GM21576 (cell line): ENCODE measurements around the gene PRSS27.

Experiments used
- ATAC-seq: cut with Tn5 transposase; IDR thresholded peaks from one replicate; pipeline ENCODE4 v1.9.1; 2021; ENCODE audit warnings: mild to moderate bottlenecking, moderate library complexity; ENCODE audit not compliant: unreplicated experiment

PRSS27 gene

DNA sequence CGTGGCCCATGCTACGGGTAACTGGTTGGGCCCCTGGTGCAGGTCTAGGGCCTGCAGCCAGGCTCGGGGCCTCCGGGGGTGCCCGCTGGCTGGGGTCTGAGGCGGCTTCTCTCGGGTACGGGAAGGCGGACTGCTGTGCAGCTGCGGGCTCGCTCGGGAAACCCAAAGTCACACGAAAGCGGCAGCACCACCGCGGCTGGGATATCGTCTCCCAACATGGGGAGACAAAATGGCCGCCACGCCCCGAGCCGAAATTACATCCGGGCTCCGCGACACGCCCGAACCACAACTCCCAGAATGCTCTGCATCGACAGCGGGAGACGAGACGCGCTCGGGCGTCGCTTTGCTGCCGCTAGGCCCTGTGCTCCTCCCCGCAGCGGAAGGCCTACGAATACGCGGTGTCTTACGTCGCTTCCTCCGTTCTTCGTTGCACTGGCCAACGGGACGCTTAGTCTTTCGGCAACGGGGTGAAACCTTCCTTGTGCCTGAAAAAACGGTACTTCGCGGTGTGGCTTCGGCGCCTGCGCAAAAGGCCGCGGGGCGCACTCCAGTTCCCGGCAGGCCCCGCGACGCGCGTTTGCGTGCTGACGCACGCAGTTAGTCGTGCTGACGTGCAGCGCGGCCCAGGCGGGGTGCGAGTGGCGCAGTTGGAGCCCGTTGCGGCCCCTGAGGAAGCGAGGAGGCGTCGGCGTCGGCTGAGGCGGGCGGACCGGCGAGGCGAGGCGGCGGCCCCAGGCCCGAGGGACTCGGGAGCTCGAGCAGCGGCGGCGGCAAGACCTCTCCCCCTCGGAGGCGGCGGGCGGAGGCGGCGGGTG lies 32.2 kb upstream of the PRSS27 start, which contains the start of gene SRRM2:
SRRM2 (plus strand) TSS at position 604 of the 815 bp plus-strand sequence. CDS start 3,727 bp downstream, outside the sequence.
- ATAC-seq = peak; percentile 74

- peak; percentile 34 for ATAC-seq
Observed at GRCh38 chr16:2751577-2752034, 31.6 kb upstream of the PRSS27 start.

DNA sequence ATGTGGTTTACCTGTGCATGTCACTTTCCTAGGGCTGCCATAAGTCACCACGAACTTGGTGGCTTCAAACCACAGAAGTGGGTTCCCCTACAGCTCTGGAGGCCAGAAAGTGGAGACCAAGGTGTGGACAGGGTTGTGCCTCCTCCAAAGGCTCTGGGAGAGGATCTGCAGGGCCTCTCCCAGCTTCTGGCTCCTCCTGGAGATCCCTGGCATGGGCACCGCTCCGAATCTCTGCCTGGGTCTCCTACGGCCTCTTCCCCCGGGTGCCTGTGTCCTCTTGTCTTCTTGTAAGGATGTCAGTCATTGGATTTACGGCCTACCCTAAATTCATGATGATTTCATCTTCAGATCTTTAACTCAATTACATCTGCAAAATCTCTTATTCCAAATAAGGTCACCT lies 29.9 kb upstream of the PRSS27 start:
- no peak for ATAC-seq

DNA sequence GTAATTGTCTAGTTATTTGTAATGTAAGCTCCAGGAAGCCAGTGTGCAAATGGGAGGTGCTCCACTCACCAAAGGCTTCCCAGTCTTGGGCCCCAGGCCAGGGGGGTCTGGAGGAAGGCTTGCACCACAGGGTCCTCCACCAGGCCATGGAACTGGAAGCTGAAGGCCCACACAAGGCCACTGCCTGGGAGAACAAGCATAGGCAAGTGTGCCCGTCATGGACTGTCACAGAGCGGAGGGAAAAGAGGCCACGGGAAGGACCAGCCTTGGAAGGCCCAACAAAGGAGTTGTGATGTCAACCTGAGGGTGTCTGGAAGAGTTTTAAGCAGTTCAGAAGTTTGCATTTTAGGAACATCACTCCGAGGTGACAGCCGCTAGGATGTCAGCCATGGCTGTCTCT lies 29.5 kb upstream of the PRSS27 start:
- ATAC-seq = no peak

- ATAC-seq = no peak
Observed at GRCh38 chr16:2748757-2749455, 28.9 kb upstream of the PRSS27 start.

- ATAC-seq = no peak
Observed at GRCh38 chr16:2745961-2746360, 25.9 kb upstream of the PRSS27 start.

- no peak for ATAC-seq
Observed at GRCh38 chr16:2745116-2745890, 25.3 kb upstream of the PRSS27 start.

GRCh38 chr16:2744711-2745110 lies 24.7 kb upstream of the PRSS27 start:
- ATAC-seq = no peak

DNA sequence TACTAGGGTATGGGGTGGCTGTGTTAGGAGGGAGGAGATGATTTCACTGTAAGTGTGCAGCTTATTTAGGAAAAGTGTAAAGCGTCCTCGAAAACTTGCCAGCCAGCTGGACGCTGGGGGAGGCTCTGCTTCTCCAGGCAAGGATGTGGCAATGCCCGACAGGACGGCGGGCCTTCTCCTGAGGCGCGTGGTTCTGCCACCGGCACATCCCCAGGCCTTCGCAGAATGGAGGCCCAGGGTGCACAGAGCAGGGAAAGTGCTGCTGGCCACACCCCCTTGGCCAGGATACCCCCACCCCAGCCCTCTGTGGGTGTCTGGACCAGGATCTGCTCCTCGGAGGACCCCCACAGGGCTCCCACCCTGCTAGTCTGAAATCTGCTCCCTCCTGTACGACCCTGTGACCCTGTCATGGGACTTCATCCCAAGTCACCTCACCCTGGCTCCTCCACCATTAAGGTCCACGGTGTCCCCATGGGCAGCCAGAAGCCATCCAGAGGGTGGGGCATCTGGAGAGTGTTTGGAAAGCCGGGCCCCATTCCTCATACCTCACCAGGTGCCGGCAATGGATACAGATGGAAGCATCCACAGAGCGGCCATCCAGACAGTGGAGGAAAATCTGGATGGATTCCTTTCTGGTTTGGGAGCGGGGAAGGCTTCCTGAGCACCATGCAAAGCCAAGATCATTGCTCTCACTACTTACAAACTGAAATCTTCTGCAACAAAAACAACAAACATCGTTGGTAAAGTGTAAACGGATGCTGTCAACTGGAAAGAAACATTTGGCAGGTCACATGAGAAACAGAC lies 23.2 kb upstream of the PRSS27 start:
- ATAC-seq = no peak

- ATAC-seq = no peak
Observed at GRCh38 chr16:2742323-2743006, 22.4 kb upstream of the PRSS27 start.

GRCh38 chr16:2741168-2741567 lies 21.1 kb upstream of the PRSS27 start:
- ATAC-seq = no peak

- no peak for ATAC-seq
Observed at GRCh38 chr16:2740476-2740875, 20.5 kb upstream of the PRSS27 start.

GRCh38 chr16:2739625-2740430 lies 19.8 kb upstream of the PRSS27 start:
- ATAC-seq = no peak

- ATAC-seq = no peak
Observed at GRCh38 chr16:2738615-2739014, 18.6 kb upstream of the PRSS27 start.

- no peak for ATAC-seq
Observed at GRCh38 chr16:2737895-2738418, 17.9 kb upstream of the PRSS27 start.

DNA sequence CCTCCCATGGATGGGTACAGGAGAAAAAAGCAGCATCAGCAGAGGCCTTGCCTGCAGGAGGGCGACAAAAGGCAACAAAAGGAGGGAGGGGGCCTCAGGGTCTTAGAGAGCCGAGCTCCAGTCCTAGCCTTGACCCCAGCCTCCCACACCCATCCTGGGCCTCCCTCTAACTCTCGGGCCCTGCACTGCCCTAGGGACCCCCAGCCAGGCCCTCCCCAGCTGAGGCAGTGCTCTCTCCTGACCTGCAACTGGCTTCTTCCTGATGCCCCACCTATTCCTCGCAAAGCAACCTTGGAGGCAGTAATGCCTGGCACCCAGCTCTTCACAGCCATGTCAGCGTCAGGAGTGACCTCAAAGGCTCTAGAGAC lies 17.2 kb upstream of the PRSS27 start:
- no peak for ATAC-seq

DNA sequence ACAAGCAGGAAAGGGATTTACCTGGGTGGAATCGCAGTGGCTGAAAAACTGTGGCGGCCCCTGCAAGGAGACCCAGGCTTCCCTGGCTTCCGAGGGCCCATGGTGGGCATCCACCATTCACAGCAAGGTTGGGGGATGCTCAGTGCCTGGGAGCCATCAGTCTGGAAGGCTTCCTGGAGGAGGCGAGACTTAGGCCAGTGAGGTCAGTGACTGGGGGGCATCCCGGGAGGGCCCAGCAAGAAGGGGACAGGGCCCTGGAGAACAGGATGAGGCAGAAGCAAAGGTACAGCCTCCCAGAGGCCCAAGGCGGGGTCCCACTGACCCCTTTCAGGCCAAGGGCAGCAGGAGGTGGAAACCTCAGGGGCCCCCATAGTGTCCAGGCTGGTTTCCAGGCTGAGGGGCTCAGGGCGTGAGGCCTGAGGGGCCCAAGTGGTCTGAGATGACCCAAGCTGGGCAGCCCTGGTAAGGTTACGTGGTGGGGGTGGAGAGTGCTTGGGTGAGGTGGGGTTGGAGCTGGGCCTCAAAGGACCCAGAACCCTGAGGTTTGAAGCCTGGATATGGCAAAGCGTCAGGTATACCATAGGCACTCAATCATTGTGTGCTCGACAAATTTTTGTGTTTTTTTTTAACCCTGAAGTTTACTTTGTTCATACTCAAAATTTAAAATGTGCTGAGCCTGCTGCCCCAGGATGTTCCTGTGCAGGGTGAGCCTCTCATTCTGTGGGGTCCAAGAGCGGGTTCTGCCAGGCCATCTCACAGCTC lies 16.6 kb upstream of the PRSS27 start:
- ATAC-seq = no peak

GRCh38 chr16:2734844-2735515 lies 15.0 kb upstream of the PRSS27 start:
- ATAC-seq = no peak
